Measurements from ENCODE around the gene RAI1.

Gene RAI1

DNA sequence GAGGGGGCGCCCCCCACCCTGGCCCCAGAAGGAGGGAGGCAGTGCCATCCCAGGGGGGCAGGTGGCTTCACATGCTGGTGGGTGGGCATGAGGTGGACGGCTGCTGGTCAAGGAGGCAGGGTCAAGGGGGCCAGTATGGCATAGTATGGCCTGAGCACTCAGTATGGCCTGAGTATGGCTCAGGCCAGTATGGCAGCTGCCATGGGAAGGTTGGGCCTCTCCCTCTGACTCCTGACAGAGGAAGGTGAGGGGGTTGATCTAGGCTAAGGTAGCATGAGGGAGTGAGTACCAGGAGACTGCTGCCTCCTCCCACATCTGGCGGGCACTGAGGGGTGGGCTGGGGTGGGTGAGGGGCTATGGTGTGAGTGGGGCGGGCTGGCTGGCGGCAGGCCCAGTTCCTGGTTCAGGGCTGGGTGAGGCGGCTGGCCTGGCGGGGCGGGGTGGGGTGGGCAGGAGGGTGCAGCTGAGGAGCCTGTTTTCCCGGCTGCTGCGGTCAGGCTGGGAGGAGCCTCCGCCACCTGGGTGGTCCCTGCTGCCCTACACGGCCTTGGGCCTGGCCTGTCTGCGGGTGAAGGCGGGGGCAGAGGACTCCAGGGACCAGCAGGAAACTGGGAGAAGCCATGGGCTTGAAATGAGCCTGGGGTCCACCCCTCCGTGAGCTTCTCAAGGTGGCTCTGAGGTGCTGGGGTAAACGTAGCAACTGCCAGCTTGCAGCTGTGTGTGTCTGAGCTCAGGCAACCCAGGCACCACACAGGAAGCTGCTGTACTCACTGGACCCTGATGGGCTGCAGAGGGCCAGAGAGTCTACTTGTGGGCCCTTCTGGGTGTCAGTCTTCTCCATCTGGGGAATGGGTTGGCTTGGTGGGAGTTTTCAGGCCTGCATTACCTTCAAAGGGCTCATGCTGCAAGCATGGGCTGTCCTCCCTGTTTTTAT is 57.0 kb downstream of the RAI1 start:
- DNase-seq = no peak

DNA sequence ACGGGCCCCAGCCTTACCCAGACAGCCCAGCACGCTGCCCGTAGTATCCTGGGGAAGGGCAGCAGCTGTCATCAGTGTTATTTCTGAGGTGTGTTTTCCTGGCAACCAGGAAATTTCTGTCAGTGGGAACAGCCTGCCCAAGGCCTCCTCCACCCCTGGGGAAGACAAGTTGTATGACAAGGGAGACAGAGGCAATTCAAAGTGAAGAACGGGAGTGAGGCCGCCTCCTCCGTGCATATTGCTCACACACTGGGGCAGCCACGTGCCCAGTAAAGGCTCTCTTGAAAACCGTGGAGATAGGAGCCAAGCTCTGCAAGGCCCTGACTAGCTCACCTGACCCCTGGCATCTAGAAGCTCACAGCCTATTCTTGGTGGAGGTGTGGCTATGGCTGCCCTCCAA is 57.6 kb downstream of the RAI1 start:
- DNase-seq = no peak

DNA sequence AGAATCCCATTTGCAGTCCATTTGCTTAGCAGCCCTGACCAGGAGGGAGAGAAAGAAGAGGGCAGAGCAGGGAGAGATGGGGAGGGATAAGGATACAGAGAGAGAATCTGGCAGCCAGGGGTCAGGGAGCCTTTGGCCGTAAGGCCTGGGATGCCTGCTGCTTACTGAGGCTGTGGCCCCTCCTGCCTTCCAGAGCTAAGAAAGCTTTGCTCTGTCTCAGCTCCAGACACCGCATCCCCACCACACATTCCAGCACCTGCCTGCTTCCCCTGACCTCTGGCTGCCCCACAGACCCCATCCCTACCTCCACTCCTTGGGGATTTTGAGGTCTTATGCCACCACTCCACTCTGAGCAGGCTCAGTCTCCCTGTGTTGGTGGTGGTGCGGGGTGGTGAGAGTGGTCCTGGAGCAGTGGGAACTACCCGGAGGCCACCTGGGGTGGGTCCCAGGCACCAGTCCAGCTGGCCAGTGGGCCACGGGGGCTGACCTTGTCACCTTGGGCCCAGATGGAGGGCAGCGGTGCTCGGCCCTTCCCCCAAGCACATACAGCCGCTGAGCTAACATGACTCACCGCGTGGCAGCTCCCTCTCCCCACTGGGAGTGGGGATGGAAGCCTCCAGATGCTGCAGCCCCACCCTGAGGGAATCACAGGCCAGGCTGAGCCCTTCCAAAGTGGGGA is 58.3 kb downstream of the RAI1 start:
- no peak for DNase-seq

DNA sequence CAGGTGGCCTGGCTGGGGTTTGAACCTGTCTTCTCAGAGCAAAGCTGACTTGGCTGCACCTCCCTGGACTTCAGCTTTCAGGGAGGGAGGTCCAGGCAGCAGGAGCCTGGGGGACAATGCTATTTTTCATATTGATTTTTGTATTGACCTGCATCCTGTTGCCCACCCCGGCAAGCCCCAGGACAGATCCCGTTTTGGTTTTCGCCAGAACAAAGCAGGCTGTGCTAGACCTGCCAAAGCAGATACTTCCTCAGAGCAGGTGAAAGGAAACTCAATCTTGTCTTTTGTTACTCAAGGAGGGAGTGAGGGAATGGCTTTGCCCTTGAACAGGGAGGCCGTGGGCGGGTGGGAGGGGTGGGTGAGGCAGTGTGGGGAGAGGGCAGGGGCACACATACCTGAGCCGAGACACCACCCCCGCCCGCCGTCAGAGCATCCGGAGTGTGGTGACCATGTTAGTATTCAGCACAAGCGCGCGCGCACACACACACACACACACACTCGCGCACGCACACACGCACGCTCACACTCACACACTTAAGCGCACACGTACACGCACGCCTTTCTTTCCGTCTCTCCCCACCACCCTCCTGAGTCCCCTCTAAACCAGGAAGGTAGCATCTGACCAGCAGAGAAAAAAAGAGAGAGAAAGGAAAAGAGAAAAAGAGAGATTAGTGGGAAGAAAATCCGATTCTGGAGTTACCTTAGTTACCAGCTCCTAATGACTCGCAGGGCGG is 59.5 kb downstream of the RAI1 start:
- no peak for DNase-seq

DNA sequence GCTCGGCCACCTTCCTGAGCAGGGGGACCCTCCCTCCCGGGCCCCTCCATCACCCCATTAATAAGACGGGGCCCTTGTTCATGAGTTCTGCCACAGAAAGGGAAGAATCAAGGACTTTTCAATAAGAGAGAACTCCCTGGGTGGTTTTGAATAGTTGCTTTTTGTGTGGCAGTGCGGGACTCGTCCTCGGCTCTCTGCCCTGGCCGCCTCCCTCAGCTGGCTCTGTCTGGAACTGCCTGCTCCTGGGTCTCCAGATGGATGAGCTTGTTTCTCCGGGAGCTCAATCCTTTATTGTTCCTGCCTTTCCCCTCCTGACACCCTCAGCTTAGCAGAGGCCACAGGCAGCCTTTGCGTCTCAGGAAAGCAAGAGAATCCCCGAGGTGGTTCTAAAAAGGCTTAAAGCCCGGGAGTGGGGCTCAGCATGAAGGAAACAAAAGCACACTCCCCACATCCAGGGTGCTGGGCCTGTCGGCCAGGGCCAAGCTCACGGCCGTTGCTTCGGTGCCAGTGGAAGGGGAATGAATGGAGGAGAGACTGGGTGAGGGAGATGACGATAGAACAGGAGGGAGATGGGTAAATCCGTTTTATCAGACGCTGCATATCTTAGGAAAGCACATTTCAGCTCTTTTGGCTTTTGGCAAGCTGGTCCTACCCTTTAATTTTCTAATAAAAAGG is 60.2 kb downstream of the RAI1 start:
- no peak for DNase-seq

DNA sequence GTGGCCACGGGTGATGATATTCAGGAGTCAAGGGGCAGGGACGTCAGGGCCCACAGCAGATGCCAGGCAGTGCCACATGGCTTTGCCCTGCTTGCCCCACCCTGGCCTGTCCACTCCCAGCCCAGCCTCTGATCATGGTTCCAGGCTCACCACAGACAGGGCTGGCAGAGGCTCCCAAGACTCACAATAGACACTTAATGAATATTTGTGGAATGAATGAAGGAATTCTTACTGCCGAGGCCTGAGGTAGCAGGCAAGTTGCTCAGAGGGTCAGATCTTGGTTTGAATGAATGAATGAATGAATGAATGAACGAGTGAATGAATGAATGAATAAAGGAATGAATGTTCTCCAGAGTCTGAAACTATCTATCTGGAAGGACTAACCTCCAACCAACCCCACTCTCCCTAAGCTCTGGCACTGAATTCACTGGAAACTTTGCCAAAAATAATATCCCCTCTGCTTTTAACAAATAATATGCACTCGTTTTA is 60.9 kb downstream of the RAI1 start:
- no peak for DNase-seq

DNA sequence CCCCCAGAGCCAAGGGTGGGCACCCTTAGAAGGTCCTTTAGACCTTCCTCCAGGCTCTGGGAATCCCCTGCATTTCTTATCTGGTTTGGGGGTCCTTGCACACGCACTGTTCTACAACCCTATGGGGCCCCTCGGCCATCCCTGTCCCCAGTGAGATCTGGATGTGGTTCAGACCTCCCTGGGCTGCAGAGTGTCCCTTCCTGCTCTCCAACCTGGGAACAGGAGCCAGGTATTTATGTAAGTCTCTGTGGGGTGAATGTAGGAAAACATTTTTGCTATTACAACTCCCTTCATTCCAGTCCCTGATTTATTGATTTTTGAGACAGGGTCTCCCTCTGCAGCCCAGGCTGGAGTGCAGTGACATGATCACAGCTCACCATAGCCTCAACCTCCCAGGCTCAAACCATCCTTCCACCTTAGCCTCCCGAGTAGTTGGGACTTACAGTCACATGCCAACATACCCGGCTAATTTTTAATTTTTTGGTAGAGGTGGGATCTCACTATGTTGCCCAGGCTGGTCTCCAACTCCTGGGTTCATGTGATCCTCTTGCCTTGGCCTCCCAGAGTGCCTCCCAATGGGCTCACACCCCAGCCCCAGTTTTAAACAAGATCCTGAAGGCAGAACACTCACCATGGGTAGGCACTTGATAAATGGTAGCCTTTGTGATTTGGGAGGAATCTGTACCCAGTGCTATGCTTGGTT is 61.6 kb downstream of the RAI1 start:
- DNase-seq = no peak

DNA sequence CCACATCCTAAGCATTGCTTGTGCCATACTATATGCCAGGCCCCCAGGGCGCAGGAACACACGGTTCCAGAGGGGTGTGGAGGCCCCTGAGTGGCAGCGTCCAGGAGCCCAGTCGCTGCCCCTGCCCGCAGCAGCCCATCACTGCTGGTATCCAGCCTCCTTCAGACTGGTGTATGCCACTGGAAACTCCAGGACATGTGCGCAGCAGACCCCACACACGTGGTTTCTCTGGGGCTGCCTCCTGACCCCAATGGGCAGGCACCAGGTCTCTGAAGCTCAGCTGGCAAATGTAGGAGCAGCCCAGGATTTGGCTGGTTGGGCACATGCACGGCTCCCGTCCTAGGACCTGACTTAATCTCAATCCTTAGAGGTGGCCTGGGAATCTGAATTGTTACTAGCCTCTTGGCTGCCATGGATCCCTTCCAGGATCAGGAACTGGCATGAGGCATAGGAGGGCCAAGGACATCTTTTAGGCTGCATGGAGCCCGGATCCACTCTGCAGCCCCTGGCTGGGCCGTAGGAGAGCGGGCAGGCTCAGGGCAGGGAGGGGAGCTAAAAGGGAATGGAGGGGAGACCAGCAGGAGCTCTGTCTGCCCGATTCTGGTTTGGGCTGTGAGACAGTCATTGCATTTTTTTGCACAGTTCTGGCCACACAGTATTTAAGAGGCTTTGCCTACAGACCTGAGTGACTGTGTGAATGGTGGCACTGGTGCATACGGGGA is 62.3 kb downstream of the RAI1 start:
- DNase-seq = no peak

DNA sequence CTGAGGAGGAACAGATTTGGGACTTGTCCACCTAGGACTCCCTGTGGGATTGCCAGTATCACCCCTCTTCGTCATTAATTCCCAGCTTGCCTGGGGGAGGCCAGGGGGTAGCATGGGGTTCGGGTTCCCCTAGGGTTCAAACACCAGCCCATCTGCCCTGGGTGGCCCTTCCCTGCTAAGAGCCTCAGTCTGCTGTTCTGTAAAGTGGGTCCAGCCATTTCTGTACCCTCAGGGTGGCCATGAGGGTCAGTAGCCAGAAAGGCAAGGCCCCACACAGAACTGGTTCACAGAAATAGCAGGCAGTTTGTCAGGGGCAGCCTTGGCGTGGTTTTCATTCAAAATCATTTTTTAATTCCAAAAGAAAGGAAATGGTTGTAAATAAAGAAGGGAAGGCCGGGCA is 62.9 kb downstream of the RAI1 start:
- DNase-seq = no peak

DNA sequence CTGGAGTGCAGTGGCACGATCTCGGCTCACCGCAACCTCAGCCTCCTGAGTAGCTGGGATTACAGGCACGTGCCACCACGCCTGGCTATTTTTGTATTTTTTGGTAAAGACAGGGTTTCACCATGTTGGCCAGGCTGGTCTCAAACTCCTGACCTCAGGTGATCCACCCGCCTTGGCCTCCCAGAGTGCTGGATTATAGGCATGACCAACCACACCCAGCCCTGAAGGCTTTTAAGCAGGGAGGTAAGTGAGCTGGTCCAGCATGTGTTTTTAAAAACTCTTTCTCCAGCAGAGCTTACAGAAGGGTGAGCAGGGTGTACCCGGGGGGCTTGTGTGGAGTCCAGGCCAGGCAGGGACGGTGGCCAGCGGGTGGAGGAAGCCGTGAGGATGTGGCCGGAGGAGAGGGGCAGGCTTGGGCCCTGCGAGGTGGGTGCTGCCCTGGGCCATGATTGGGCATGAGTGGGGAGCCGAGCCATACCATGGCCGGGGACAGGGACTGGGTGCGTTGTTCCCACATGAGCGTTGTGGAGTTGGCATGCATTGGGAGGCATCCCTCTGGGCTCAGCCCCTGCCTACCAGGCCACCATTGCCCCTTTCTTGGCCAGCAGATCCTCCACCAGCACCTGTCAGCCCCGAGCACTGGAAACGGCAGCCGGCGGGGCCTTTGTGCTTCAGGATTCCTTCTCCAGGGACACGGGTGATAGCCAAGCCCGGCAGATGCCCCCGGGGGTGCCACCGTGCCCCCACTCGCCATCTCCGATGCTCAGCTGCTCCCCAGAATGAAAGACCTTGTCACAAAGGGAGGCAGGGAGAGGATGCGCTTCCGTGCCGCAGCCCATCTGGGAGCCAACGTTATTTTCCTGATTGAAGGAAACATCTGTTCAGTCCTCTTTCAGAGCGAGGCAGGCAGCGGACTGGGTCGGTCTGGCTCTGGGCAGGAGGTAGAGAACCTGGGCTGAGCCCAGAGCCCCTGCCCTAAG is 64.5 kb downstream of the RAI1 start:
- DNase-seq = no peak

DNA sequence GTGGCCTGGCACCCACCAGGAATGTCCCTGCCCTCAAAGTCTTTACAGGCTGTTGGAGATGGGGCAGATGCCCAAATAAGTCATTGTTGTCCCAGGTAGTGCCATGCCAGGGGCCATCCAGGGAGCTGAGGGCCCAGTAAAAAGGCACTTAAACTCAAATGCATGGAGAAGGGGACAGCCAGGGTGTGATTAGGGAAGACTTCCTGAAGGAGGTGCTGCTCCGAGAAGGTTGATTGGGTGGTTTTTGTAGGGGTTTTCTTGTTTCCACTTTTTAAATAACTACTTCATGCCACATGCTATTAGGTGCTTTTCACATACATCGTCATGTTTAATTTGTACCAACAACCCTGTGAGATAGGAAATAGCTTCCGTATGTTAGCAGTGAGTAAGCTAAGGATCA is 66.9 kb downstream of the RAI1 start:
- DNase-seq = no peak

DNA sequence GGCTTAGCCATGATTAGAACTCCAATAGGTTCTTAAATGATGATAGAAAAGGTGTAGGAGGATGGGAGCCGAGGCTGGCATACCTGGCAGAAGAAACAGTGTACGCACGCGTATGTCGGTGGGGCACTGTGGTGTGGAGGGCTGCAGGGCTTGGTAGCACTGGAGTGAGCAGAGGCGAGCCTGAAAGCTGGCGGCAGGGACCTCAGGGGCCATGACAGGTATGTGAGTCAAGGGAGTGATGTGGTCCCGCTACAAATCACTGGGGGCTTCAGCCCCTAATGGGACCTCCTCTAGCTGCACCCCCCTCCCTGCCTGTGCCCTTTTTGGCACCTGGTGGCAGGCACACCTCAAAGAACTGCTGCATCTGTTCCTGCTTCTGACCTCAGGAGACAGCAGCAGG is 67.3 kb downstream of the RAI1 start:
- no peak for DNase-seq

DNA sequence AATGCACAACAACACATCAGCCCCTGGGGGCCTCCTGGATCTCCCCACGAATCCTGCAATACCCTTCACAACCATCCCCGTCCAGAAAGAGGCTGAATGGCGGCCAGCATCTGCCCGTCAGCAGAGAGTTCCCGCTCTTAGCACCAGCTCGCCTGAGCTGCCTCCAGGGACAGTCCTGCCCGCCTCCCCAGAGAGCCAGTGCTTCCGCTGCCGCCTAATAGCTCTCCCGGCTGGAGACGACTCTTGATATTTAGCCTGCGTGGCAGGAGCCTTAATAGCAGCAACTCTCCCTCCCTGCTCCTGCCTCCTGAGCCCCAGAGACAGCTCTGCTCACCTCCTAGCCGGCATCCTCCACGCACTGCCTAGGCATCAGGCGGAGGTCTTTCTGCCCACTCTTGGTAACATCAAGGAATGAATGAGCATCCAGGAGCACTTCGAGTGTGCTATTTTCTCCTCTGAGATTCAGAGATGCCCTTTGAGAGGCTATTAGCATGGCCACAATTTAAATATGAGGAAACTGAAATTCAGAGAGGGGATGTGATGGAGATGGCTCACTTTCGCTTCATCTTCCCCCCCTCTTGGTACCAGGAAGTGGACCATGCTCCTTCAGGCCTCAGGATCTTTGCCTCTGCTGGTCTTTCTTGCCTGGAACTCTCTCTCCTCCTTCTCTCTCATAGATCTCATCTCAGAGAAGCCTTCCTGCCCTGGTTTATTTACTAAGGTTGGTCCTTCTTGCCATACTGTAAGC is 67.9 kb downstream of the RAI1 start:
- DNase-seq = no peak

DNA sequence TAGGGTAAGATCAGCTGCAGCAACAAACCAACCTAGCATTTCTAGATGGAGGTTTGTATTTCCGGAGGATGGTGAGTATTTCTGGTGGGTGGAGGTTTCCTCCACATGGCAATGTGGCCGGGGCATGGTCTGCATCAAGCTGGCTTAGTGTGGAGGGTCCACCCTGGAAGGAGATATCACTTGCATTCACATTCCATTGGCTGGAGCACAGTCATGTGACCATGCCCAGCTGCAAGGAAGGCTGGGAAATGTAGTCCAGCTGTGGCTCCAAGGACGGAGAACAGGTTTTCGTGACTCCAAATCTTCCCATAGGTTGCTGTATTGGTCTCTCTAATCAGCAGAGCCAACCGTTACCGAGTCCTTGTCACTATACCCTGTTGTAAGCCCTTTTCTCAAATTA is 68.7 kb downstream of the RAI1 start:
- peak; percentile 52 for DNase-seq

DNA sequence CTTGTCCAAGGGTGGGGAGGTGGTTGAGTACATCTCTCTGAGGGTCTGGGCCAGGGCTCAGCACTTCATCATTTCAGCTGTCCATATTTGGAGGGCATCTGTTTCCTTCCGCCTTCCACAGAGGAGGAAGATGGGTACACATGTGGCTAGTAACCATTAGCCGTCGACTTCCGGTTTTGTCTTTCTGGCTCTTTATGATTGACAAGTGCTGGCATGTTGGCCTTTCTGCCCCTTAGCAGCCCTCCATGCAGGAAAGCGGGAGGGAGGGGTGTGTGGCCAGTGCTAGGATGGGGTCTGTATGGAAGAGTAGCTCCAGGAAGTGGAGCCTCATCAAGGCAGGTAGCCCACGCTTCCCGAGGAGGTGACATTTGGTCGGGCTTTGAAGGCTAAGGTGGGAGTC is 69.6 kb downstream of the RAI1 start:
- peak; percentile 46 for DNase-seq

DNA sequence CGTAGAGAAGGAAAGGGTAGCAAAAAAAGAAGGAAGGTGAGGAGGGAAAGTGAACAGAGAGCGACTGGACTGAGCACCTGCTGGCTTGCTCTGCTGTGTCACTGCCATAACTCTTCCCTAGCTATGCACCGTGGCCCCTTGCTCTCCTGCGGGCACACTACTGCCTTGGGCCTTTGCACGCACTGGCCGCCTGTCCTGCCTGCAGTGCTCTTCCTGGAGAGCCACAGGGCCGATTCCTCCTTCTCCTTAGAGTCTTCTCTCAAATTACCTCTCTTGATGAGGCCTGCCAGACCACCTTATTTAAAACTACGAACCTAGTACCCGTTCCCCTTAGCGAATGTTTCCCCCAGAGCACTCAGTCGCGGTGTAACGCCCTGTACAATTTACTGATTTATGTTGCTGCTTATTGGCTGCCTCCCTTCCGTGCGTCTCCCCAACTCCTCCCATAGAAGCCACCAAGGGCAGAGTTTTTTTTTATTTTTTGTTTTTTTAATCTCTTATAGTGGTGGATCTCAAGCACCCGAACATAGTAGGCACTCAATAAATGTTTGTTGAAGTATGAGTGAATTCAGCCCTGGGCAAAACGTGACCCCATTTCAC is 70.3 kb downstream of the RAI1 start:
- peak; percentile 34 for DNase-seq

DNA sequence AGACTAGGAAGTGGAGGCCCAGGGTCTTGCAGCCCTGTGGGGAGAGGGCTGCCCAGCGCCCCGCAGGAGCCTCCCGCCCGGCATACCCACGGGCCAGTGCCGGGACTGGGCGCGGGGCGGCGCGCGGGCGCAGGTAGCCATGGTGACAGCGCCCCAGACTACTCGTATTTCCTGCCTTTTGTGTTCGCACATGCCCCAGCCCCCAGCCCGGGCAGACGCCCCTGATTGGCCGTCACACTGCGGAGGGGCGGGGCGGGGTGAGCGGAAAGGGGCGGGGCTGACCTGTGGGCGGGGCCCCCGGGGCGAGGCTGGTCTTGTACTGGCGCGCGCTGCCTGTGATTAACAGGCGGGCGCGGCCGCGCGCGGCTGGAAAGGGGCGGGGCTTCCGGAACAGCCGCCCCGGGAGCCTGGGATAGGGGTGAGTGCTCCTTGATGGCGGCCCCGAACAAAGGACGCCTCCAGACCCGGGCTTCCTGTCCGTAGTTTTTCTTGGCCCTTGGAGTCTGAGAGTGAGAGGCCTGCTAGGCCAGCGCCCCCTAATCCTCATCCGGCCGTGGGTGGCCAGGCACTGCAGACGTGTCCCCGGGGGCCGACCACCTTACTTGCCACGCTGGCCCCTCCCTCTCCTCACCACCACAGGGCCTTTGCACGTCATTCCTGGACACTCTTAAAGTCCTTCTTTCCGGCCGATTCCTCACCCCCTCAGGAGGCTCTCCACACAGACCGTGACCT is 71.0 kb downstream of the RAI1 start:
- DNase-seq = peak; percentile 97

DNA sequence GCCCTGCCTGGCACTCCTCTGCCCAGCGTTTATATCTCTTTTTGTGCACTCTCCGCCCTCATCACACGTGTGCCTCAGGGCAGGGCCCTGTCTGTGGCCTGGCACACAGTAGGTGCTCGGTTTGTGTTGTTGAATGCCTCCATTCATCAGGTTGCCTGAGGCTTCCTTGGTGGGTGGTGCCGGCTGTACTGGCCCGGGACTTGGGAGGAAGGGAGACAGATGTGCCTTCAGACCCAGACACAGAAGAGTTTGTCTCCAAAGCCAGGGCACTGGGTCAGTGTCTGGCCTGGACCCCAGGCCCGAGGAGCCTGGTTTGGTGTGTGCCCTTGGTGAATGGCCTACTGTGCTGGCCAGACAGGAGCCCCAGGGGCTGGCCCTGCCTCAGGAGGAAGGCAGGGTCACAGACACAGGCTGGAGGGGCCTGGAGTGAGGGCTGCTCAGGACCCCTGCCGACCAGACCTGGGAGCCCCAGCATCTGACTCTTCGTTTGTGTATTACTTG is 71.6 kb downstream of the RAI1 start:
- no peak for DNase-seq
